Retinal pigment epithelial cell (primary cell): ENCODE results near the gene MED13L.

ENCODE experiments used
- DNase-seq: peaks from one replicate; pipeline ENCODE4 v3.0.0-alpha.2; 2010; ENCODE audit warnings: low read depth
- H3K4me3 ChIP-seq: 2 replicates; pipeline ENCODE4 v1.5.1; 2011; ENCODE audit warnings: mild to moderate bottlenecking, low read length, control low read depth, moderate library complexity
- CTCF ChIP-seq: conservative IDR thresholded peaks from 2 replicates; pipeline ENCODE4 v1.5.1; 2011; ENCODE audit warnings: low read depth, low read length, control low read depth, inconsistent platforms

The MED13L gene

GRCh38 chr12:116220756-116221155 lies 56.7 kb downstream of the MED13L start:
- DNase-seq = no peak
- no peak for TF ChIP-seq CTCF

GRCh38 chr12:116217045-116217735 lies 60.3 kb downstream of the MED13L start:
- no peak for TF ChIP-seq CTCF
- DNase-seq = no peak
- no peak overlapping the region for H3K4me3 ChIP-seq

More at GRCh38 chr12:116220756-116221155, 56.7 kb downstream of the MED13L start:
- no peak overlapping the region for H3K4me3 ChIP-seq

- no peak for TF ChIP-seq CTCF
- no peak for DNase-seq
- no peak overlapping the region for H3K4me3 ChIP-seq
Observed at GRCh38 chr12:116216022-116216756, 61.3 kb downstream of the MED13L start.

- TF ChIP-seq CTCF = no peak
- no peak overlapping the region for H3K4me3 ChIP-seq
- DNase-seq = no peak
Observed at GRCh38 chr12:116215023-116215422, 62.5 kb downstream of the MED13L start.

- no peak for TF ChIP-seq CTCF
- DNase-seq = no peak
- H3K4me3 ChIP-seq = no peak overlapping the region
Observed at GRCh38 chr12:116213885-116214527, 63.5 kb downstream of the MED13L start.

- H3K4me3 ChIP-seq = no peak overlapping the region
- no peak for TF ChIP-seq CTCF
- DNase-seq = no peak
Observed at GRCh38 chr12:116213014-116213413, 64.5 kb downstream of the MED13L start.

- H3K4me3 ChIP-seq = no peak overlapping the region
- DNase-seq = no peak
- no peak for TF ChIP-seq CTCF
Observed at GRCh38 chr12:116210762-116211161, 66.7 kb downstream of the MED13L start.
